Measurements from ENCODE around the gene ABI1.
A peak's percentile ranks its signal among the peaks of the same experiment; 100 is the strongest.

The ABI1 gene

GRCh38 chr10:26854524-26854923 lies 6.2 kb downstream of the ABI1 start:
- no peak for DNase-seq

GRCh38 chr10:26844396-26844975 lies 16.3 kb downstream of the ABI1 start:
- no peak for DNase-seq

- no peak for DNase-seq
Measured at GRCh38 chr10:26843736-26844135, 17.0 kb downstream of the ABI1 start.

GRCh38 chr10:26841733-26842317 lies 18.9 kb downstream of the ABI1 start:
- no peak for DNase-seq

- DNase-seq: no peak
Measured at GRCh38 chr10:26840938-26841732, 19.6 kb downstream of the ABI1 start.

- no peak for DNase-seq
Measured at GRCh38 chr10:26839966-26840627, 20.7 kb downstream of the ABI1 start.

- DNase-seq: peak; percentile 57 to 66 (median 64)
Measured at GRCh38 chr10:26837139-26837538, 23.6 kb downstream of the ABI1 start.

GRCh38 chr10:26835025-26835424 lies 25.7 kb downstream of the ABI1 start:
- DNase-seq: no peak

GRCh38 chr10:26832960-26833359 lies 27.8 kb downstream of the ABI1 start:
- no peak for DNase-seq

- DNase-seq: peak; percentile 17 to 51 (median 49)
Measured at GRCh38 chr10:26831936-26832335, 28.8 kb downstream of the ABI1 start.

GRCh38 chr10:26829810-26830515 lies 30.8 kb downstream of the ABI1 start:
- peak; percentile 22 to 46 (median 46) for DNase-seq

GRCh38 chr10:26824015-26824690 lies 36.6 kb downstream of the ABI1 start:
- DNase-seq: no peak

- peak in 2 of 3 donors; percentile 53 to 56 for DNase-seq
Measured at GRCh38 chr10:26821699-26822570, 38.8 kb downstream of the ABI1 start.

- DNase-seq: no peak
Measured at GRCh38 chr10:26815500-26815899, 45.3 kb downstream of the ABI1 start.

- DNase-seq: no peak
Measured at GRCh38 chr10:26810435-26811026, 50.2 kb downstream of the ABI1 start.

GRCh38 chr10:26809973-26810372 lies 50.8 kb downstream of the ABI1 start:
- no peak for DNase-seq

GRCh38 chr10:26807532-26807931 lies 53.2 kb downstream of the ABI1 start:
- no peak for DNase-seq

GRCh38 chr10:26806557-26806956 lies 54.2 kb downstream of the ABI1 start:
- no peak for DNase-seq

- DNase-seq: peak in 1 of 3 donors; percentile 29
Measured at GRCh38 chr10:26805567-26806245, 55.1 kb downstream of the ABI1 start.
